HUDEP-2 (cell line): Measurements from ENCODE around the gene VASP.

ENCODE experiments used
- DNase-seq, 76 experiments: peaks; one replicate each; lab custom pipeline; 2025; ENCODE audit not compliant: unreplicated experiment in 76 of 76; lab: John Stamatoyannopoulos, UW

Gene VASP

GRCh38 chr19:45473682-45474605 lies 33.3 kb upstream of the VASP start:
- DNase-seq = no peak

DNA sequence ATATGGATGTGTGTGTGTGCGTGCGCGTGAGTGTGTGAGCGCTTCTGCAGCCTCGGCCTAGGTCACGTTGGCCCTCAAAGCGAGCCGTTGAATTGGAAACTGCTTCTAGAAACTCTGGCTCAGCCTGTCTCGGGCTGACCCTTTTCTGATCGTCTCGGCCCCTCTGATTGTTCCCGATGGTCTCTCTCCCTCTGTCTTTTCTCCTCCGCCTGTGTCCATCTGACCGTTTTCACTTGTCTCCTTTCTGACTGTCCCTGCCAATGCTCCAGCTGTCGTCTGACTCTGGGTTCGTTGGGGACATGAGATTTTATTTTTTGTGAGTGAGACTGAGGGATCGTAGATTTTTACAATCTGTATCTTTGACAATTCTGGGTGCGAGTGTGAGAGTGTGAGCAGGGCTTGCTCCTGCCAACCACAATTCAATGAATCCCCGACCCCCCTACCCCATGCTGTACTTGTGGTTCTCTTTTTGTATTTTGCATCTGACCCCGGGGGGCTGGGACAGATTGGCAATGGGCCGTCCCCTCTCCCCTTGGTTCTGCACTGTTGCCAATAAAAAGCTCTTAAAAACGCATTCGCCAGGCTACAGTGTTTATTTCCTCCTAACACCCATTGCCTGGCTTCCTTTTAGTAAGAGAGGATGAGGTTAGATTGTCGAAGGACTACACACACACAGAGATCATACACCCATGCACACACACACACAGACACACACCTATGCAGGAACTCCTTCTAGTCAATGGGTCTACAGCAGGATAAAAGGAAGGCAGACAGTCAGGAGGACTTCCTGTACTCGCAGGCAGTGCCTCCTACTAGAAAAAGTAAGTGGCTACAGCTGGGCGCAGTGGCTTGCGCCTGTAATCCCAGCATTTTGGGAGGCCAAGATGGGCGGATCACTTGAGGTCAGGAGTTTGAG lies 32.4 kb upstream of the VASP start:
- no peak for DNase-seq

GRCh38 chr19:45475537-45476291 lies 31.6 kb upstream of the VASP start:
- no peak for DNase-seq

- DNase-seq = no peak
Observed at GRCh38 chr19:45476304-45476703, 31.0 kb upstream of the VASP start.

DNA sequence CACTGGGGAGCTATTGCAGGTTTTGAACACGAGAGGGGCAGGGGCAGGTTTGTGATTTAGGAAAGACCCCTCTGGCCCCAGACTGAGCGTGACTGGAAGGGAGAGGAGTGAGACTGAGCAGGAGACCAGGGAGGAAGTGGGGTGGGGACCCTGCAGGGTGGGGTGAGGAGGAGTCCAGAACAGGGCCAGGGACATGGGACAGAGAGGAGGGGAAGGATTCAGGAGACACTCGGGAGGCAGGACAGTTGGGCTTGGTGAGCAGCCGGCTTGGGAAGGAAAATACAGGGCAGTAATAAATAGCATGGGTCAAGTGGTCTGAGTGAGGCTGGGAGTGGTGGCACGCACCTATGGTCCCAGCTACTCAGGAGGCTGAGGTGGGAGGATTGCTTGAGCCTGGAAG lies 30.1 kb upstream of the VASP start:
- no peak for DNase-seq

DNA sequence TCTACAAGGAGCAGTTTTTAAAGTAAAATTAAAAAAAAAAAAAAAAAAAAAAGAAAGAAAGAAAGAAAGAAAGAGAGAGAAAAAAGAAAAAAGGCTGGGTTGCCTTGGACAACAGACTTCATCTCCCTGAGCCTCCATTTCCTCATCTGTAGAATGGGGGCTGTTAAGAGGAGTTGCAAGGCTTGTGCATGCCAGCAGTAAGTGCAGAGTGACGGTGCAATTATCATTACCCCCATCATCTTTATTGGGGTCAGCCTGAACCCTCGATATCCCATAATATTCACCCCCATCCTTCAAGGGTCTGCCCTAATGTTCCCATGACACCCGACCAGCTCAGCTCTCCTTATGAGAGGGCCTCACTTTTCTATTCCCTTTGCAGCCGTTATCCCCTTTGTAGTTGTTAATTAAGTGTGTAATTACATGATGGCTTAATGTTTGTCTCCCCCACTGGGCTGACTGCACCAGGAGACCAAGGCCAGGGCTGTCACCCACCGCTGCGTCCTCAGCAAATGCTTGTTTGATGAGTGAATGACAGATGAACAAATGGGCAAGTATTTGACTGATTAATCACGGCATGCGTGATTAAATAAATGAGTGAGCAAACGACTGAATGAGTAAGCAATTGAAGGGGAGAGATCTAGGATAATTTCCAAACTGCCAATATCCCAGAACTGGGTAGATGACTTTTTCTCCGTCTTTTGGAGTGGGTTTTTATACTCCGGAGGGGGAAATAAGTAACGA lies 29.4 kb upstream of the VASP start:
- no peak for DNase-seq

DNA sequence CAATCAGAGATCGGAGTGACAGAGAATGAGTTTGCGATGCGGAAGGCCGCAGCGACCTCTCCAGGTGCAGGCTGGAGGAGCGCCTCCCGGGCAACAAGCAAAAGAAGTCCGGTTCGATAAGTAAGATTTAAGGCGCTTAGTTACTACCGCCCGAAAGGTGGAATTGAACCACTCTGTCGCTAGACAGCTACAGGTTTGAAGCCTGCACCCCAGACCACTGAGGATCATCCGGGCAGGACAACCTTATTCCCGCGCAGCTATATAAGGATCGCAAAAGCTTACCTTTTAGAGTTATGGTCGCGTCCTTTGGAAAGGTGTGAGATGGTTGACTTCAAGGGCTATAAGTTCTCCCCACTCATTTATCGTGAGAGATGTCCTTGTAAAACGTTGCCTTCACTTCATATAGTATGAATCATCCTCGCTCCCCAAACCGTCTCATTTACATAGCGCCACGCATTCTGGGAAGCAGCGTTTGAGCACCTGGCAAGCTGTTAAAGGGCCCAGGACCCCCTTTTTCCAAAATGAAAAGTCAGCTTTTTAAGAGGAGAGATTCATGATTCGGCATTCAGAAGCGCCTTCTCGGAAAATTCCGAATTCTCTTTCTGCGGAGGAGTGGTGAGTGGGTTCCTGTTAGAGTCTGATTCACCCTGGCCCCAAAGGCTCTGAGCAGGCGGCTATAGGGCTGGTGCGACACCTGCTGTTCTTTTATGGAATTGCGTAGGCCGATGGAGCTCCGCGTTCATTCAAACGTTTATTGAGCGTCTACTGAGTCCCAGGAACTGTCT lies 28.6 kb upstream of the VASP start:
- DNase-seq = peak in 75 of 76 experiments; percentile 76 to 97 (median 88)

- no peak for DNase-seq
Observed at GRCh38 chr19:45483033-45483432, 24.2 kb upstream of the VASP start.

- no peak for DNase-seq
Observed at GRCh38 chr19:45484273-45484945, 22.9 kb upstream of the VASP start.

DNA sequence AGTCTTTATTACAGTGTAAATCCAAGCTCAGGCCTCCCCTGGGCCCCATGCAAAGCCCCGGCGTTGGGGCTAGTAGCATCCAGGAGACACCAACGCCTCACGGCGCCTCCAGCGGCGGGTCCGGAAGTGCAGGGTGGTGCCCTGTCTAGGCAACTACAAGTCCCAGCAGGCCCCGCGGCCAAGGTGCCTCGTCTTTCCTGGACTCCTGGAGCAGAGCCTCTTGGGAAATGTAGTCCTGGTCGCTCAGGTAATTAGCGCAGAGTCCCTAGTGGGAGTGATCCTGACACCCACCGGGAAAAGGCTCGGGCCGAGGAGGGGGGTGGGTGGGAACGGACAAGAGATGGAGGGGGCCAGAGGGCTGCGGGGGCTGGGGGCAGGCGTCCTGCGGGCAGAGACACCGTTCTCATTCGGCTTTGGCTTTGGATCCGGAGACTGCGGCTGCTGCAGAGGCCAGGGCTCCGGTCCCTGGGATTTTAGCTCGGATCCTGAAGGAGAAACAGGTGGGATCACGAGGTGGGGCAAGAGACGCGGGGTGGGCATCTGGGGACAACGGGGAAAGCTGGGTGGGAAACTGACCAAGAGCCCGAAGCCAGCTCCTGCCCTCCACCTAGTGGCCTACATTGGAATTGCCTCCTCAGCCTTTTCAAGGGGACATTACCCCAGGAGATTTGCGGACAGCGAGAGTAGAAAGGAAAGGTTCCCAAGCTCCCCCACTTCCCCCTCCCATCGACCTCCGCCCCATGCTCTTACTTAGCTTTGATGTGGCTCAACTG lies 21.8 kb upstream of the VASP start:
- peak in 75 of 76 experiments; percentile 81 to 99 (median 96) for DNase-seq

GRCh38 chr19:45488708-45489107 lies 18.6 kb upstream of the VASP start:
- DNase-seq = no peak

DNA sequence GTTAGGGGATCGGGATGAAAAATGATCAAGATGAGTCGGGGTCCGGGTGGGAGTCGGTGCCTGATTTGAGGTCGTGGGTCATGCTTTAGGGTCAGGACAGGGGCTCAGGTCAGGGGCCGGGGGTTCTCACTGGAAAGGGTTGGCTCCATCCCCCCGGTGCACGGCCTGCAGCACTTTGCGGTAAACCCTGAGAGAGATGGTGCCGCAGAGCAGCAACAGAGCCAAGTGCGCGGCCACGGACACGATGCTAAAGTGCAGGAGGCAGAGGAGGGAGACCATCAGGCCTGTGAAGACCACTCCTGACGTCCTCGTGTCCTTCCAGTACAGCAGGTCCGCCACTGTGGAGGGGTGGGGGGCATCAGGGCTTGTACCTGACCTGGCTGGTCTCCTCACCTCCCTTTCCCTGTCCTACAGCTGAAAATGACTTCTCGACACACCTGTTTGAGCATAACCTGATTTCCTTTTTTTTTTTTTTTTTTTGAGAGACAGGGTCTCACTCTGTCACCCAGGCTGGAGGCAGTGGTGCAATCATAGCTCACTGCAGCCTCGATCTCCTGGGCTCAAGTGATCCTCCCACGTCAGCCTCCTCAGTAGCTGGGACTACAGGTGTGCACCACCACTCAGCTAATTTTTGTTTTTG lies 17.9 kb upstream of the VASP start:
- DNase-seq = no peak

GRCh38 chr19:45492137-45492626 lies 15.1 kb upstream of the VASP start:
- no peak for DNase-seq

- DNase-seq = peak in 23 of 76 experiments; percentile 7 to 50 (median 25)
Observed at GRCh38 chr19:45492627-45493470, 14.4 kb upstream of the VASP start.

GRCh38 chr19:45494261-45494916 lies 12.9 kb upstream of the VASP start:
- no peak for DNase-seq

DNA sequence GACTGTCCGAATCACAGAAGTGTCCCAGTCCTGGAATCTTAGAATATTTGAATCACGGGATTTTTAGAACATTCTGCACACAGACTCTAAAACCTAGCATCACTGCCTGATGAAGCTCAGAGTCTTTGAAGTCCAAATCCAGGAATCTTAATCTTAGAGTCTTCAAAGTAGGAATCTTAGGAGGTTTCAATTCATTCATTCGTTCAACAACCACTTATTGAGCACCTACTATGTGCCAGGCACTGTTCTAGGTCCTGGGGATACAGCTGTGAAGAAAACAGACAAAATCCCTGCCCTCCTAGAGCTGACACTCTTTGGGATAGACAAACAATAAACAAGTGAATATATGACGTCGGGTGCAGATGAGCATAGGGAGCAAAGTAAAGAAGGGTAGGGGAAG lies 12.1 kb upstream of the VASP start:
- no peak for DNase-seq
